HG02642 (cell line): ENCODE data around the gene TUBA4A.
"Not testable (repeated sequence)": the region's sequence is repeated elsewhere in the genome, so short reads cannot be mapped to it uniquely, and the experiment has no call there.

Experiments used
- ATAC-seq: cut with Tn5 transposase; IDR thresholded peaks from one replicate; pipeline ENCODE4 v1.9.1; 2021; ENCODE audit warnings: mild to moderate bottlenecking; ENCODE audit not compliant: unreplicated experiment, poor library complexity

Gene TUBA4A

GRCh38 chr2:219216535-219216915 lies 37.2 kb downstream of the TUBA4A start:
- no peak for ATAC-seq

DNA sequence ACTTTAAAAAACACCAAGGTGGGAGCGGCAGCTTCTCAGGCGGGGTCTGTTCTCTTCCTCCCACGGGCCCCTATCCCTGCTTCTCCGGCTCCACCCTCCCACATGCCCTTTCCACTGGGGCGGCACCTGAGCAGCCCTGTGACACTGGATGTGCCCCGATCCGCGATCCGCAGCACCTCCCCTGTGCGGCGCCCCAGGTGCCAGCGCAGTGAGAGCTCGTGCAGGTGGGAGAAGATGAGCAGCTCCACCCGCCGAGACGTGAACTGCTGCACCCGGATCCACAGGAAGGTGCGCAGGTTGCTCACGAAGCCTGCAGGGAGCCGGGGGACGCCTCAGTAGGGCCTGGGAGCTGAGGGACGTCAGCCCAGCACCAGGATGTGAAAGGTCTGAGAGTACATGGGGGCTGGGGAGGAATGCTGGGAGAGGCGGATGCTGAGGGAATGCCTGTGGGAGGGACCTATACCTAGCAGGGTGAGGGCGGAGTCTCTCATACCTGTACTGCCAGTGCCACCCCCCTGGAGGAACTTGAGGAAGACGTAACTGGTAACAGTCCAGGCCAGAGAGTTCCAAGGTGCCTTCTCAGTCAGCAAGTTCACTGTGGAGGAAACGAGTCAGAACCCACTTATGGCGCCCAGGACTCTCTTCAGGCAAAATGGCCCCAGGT lies 37.7 kb downstream of the TUBA4A start:
- ATAC-seq: no peak

DNA sequence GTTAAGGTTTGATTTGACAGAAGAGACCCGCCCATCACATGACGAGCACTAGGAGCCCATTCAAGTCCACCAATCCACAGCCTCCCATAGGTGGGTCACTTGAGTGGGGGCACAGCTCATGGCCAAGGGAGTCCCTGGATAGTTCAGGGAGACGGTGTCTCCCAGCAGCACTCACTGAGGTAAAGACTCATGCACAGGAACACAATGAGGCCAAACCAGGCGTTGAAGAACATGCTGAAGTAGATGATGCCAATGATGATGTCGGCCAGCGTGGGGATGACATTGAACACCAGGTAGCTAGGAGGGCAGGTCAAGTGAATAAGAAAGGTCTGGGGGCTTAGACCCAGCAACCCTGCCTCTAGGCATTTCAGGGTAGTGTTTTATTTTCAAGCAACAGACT lies 38.9 kb downstream of the TUBA4A start:
- no peak for ATAC-seq

GRCh38 chr2:219214141-219214540 lies 39.6 kb downstream of the TUBA4A start:
- no peak for ATAC-seq

DNA sequence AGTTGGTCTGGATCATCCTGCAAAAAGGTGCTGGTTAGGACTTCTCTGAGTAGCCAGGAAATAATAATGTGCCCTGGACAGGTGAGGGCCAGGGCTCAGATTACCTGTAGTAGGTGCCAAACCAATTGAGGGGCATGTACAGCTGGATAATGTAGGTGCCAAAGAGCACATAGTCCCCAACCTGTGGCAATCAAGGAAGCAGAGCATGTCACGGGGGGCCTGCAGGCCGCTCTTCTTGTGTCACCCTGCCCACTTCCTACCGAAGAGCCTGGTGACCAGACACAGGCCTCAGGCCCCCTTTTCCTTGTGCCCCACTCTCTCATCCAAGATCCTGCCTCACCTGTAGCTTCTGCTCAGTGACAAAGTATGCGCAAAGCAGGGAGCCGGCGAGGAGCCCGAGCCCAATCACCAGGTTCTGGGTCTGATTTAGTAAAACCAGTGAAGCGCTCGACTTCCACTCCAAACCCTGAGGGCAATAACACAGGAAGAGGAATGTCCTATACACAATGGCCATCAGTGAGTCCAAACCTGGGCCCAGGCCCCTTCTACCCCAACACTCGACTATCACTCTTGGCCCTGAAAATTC lies 40.1 kb downstream of the TUBA4A start:
- no peak for ATAC-seq

- no peak for ATAC-seq
These were observed 40.7 kb downstream of the TUBA4A start for GRCh38 chr2:219213026-219213415.

DNA sequence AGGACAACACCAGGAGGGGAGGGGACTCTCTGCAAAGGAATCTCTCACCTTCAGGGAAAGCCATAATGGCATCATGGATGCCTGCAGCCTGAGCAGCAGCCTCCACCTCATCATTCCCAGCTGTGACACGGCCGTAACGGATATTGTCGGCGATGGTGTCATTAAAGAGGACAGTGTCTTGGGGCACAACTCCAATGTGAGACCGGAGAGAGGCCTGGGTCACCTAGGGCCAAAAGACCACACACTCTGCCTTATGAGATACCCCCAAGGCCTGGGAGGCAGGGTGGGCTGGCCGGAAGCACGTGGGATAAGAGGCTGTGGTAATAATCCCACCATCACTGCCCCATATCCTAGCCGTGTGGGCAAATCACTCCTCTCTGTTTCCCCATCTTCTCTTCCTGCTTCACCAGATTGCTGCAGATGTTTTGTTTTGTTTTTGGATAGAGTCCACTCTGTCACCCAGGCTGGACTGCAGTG lies 42.8 kb downstream of the TUBA4A start:
- ATAC-seq: no peak

DNA sequence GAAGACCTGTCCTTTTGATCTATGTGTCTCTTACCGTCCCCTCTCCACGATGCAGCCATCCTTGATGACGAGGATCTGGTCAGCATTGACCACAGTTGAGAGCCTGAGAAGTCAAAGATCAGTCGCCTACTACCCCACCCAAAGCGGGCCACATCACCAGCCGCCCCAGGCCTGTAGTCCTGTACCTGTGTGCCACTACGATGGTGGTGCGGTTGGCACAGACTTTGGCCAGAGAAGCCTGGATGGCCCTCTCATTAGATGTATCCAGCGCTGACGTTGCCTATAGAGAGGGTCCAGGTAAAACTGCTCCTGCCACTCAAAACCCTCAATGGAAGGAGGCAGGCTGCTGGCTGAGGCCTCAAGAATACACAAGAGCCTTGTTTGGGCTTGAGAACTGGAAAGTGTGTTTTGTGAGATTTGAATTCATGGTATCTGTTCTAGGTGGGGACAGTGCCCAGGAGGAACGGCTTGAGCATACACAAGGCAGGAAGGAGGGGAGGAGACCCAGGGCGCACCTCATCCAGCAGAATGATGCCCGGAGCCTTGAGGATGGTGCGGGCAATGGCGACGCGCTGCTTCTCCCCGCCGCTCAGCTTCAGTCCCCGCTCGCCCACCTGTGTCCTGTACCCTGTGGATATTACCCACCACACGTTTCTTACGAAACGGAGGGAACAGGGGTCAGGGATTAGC lies 43.4 kb downstream of the TUBA4A start:
- no peak for ATAC-seq

DNA sequence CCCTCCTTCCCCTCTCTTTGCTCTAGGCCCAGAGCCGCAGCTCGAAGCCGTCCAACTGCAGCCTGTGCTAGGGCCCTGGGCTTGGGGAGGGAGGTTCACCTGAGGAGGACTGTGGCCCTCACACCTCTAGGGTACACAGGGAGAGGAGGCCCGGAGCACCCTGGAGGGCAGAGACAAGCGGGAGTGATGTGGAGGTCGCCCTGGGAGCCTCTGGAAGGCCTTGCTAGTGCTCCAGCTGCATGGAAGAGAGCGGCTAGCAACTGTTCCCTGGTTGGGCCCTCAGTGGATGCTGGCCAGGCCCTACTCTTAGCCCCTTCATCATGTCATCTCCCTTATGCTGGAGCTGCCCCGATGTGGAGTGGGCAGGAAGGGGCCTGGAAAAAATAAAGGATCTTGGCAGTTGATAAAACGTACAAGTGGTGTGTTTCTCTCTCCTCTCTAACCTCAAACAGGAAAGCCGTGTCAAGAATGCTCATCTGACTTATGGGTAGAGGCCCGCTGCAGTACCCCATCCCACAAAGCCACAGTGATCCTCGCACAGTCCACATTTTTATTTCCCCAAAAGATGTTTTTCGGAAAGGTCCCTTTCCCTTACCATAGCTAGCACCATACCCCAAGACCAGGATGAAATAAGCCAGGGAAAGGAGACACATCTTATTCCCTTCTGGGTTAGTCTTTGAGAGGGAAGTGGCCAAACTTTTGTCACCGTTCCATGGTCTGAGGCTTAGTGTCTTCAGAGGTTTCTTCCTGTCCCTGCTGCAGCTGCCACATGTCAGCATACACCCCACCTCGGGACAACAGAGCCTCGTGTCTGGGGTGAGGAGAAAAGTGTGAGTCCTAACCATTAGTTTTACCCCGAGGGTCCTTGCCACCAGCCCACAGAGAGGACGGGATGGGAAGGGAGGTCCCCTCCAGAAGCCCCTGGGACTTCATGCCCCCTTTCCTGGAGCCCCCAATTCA lies 44.2 kb downstream of the TUBA4A start:
- no peak for ATAC-seq

DNA sequence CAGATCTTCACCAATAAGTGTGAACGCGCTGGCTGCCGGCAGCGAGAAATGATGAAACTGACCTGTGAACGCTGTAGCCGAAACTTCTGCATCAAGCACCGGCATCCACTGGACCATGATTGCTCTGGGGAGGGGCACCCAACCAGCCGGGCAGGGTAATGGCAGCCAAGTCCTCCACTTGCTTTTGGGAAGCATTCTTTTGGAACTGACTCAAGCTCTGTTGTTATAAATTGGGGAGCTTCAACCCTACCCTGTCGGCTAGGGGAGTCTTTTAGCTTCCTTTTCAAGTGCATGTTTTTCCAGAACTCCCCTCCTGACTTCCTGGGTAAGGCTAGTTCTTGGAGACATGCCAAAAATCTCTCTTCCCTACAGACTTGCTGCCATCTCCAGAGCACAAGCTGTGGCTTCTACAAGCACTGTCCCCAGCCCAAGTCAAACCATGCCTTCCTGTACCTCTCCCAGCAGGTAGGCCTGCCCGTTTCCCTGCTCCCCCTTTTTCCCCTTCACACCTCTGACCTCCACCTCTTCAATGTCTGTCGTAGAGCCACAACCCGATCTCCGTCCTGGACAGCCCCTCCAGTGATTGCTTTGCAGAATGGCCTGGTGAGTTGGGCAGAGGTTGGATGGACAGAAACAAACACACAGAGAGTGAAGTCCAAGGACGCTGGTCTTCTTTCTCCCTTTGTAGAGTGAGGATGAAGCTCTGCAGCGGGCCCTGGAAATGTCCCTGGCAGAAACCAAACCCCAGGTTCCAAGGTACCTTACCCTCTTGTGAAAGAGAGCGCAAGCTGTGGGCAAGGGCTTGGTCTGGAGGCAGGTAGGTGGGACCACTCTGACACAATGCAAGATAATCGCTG lies 45.6 kb downstream of the TUBA4A start:
- ATAC-seq: no peak

DNA sequence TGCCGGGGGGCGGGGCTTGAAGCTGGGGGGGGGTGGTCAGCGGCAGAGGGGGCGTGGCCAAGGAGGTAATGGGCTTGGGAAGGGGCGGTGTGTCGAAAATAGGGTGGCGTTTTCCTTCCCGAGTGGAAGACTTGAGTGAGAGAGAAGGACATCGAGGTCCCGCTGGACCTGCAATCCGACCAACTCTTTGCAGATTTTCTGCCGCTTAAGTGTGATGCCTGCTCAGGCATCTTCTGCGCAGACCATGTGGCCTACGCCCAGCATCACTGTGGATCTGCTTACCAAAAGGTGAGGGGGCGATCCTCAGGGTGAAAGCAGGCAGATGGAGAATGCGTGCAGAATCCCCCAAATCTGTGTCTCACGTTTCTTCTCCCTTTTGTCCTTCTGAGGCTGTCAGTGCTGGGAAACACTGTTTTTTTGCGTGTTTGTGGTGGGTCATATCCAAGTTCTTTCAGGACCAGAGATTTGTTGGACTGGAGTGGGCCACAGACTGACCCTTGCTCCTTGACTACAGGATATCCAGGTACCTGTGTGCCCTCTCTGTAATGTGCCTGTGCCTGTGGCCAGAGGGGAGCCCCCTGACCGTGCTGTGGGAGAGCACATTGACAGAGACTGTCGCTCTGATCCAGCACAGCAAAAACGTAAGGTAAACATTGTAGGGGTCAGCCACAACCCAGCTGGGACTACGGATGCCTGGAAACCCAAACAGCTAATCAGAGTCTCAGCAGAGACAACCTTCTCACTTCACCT lies 46.4 kb downstream of the TUBA4A start:
- ATAC-seq: no peak

GRCh38 chr2:219206328-219207133 lies 47.2 kb downstream of the TUBA4A start, which contains the start of gene ZFAND2B:
ZFAND2B (plus strand) TSS chr2:219206782; CDS start chr2:219206988, 206 bp downstream.
- ATAC-seq: peak; percentile 97

GRCh38 chr2:219205981-219206327 lies 47.8 kb downstream of the TUBA4A start:
- no peak for ATAC-seq

- ATAC-seq: no peak
These were observed 48.6 kb downstream of the TUBA4A start for GRCh38 chr2:219205165-219205538.

DNA sequence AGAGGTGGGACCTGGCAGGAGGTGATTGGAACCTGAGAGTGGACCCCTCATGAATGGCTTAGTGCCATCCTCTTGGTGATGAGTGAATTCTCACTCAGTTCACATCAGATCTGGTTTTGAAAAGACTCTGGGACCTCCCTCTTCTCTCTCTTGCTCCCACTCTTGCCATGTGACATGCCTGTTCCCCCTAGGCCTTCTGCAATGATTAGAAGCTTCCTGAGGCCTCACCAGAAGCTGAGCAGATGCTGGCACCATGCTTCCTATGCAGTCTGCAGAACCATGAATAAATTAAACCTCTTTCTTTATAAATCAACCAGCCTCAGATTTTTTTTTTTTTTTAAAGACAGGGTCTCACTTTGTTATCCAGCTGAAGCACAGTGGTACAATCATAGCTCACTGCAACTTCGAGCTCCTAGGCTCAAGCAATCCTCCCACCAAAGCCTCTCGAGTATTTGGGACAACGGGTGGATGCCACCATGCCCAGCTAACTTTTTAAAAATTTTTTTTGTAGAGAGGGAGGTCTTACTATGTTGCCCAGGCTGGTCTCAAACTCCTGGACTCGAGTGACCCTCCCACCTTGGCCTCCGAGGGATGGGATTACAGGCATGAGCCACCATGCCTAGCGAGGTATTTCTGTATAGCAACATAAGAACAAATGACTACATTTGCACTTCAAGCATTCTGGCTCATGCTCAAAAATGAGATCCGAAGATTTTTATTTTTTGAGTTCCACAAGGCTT lies 49.1 kb downstream of the TUBA4A start:
- ATAC-seq: no peak

DNA sequence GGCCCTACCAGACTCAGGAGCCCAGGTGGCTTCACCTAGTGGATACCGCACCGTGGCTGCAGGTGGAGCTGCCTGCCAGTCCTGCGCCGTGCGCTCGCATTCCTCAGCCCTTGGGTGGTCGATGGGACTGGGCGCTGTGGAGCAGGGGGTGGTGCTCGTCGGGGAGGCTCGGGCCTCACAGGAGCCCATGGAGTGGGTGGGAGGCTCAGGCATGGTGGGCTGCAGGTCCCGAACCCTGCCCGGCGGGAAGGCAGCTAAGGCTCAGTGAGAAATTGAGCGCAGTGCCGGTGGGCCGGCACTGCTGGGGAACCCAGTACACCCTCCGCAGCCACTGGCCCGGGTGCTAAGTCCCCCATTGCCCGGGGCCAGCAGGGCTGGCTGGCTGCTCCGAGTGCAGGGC lies 52.4 kb downstream of the TUBA4A start:
- ATAC-seq: not testable (repeated sequence)

GRCh38 chr2:219200502-219201326 lies 53.0 kb downstream of the TUBA4A start:
- not testable (repeated sequence) for ATAC-seq
